HUES6 (cell line): Measurements from ENCODE around the gene CADM1.

Source experiments
- H3K27ac ChIP-seq: 2 replicates; pipeline ENCODE4 v1.7.0; 2013; ENCODE audit warnings: low read depth, mild to moderate bottlenecking, low read length, inconsistent platforms
- H3K27me3 ChIP-seq: 2 replicates; pipeline ENCODE4 v1.6.1; 2013; ENCODE audit warnings: low read length; ENCODE audit not compliant: control insufficient read depth, insufficient read depth
- H3K36me3 ChIP-seq: 2 replicates; pipeline ENCODE4 v1.6.1; 2013; ENCODE audit warnings: low read length; ENCODE audit not compliant: control insufficient read depth, insufficient read depth
- H3K4me1 ChIP-seq: 2 replicates; pipeline ENCODE4 v1.6.1; 2013; ENCODE audit warnings: low read length; ENCODE audit not compliant: control insufficient read depth, insufficient read depth
- H3K4me3 ChIP-seq: 2 replicates; pipeline ENCODE4 v1.5.1; 2013; ENCODE audit warnings: low read depth, low read length
- H3K9ac ChIP-seq: one replicate; pipeline ENCODE4 v1.6.1; 2013; ENCODE audit warnings: mild to moderate bottlenecking, low read length
- H3K9me3 ChIP-seq: 2 replicates; pipeline ENCODE4 v1.6.1; 2013; ENCODE audit warnings: low read depth, low read length; ENCODE audit not compliant: control insufficient read depth, insufficient read depth

CADM1 gene

GRCh38 chr11:115499891-115500290 is 4.3 kb downstream of the CADM1 start:
- Histone ChIP-seq H3K36me3 (no peaks in the 10 kb centered on the region), H3K9ac (no peak overlapping the region), H3K9me3 (no peaks in the 10 kb centered on the region), H3K4me3 (no peak overlapping the region), H3K27ac (no peak overlapping the region), H3K4me1 (peaks cover 29% of the 10 kb centered on the region), H3K27me3 (peaks cover 36% of the 10 kb centered on the region)

DNA sequence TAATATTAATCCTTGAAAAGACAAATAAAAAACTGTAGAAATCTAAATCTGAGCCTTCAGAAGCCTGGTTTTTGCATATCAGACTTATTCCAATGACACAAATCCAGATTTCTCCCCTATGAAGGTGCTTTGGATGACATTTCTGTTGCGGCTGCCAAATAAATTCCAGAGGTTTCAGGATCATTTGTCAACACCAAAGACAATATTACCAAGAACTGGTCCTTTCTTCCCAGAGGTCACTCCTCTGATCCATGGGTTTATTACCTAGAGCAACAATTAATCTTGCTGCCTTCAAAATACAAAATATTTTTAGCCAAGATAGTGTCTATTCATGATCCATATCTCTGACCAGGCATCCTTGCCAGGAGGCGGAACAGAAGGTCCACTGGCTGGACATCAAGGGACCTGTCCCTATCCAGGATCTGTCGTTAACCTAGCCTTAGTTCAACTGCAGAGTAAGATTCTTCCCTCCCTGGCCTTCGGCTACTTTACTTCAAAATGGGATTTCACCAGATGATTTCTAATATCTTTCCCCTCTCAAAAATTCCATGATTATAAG is 4.9 kb downstream of the CADM1 start:
- no peak overlapping the region for H3K4me3 ChIP-seq
- no peaks in the 10 kb centered on the region for H3K9me3 ChIP-seq
- H3K9ac ChIP-seq: no peak overlapping the region
- peaks cover 29% of the 10 kb centered on the region for H3K4me1 ChIP-seq
- peaks cover 36% of the 10 kb centered on the region for H3K27me3 ChIP-seq
- H3K27ac ChIP-seq: no peak overlapping the region
- H3K36me3 ChIP-seq: no peaks in the 10 kb centered on the region

DNA sequence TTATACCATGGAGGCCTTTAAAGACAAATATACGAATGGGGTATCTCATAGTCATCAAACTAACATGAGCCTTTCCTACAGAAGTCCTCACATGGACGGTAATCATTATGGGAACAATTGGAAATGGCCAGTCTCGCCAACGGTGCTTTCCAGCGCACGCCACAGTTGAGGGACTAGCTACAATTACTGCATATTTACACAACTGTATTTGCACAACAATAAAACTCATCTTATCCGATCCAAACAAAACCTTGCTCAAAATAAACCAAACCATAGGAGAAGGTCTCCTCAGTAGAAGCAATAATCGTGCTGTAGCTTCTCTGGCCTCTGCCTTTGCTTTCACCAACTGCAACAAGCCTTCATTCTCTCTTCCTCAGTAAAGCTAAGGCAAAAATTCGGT is 5.9 kb downstream of the CADM1 start:
- Histone ChIP-seq H3K27ac (no peak overlapping the region), H3K9ac (no peak overlapping the region), H3K27me3 (peaks cover 36% of the 10 kb centered on the region), H3K4me3 (no peak overlapping the region), H3K4me1 (peaks cover 29% of the 10 kb centered on the region), H3K9me3 (no peaks in the 10 kb centered on the region), H3K36me3 (no peaks in the 10 kb centered on the region)

- Histone ChIP-seq H3K27ac (no peak overlapping the region), H3K4me1 (peaks cover 32% of the 10 kb centered on the region), H3K9ac (no peak overlapping the region)
Measured at GRCh38 chr11:115497303-115497702, 6.9 kb downstream of the CADM1 start.

GRCh38 chr11:115496892-115497291 is 7.3 kb downstream of the CADM1 start:
- H3K9ac ChIP-seq: no peak overlapping the region
- no peak overlapping the region for H3K27ac ChIP-seq
- no peak overlapping the region for H3K4me3 ChIP-seq
- H3K27me3 ChIP-seq: peaks cover 25% of the 10 kb centered on the region
- peaks cover 29% of the 10 kb centered on the region for H3K4me1 ChIP-seq
- no peaks in the 10 kb centered on the region for H3K9me3 ChIP-seq
- no peaks in the 10 kb centered on the region for H3K36me3 ChIP-seq

More at GRCh38 chr11:115497303-115497702, 6.9 kb downstream of the CADM1 start:
- Histone ChIP-seq H3K9me3 (no peaks in the 10 kb centered on the region), H3K27me3 (peaks cover 29% of the 10 kb centered on the region), H3K4me3 (no peak overlapping the region), H3K36me3 (no peaks in the 10 kb centered on the region)

GRCh38 chr11:115493905-115494304 is 10.3 kb downstream of the CADM1 start:
- Histone ChIP-seq H3K27ac (no peak overlapping the region), H3K9ac (no peak overlapping the region), H3K36me3 (no peaks in the 10 kb centered on the region), H3K4me1 (peaks cover 16% of the 10 kb centered on the region), H3K4me3 (no peak overlapping the region), H3K9me3 (no peaks in the 10 kb centered on the region), H3K27me3 (no peaks in the 10 kb centered on the region; the same call in 1 of the 2 replicates)

GRCh38 chr11:115493488-115493887 is 10.7 kb downstream of the CADM1 start:
- Histone ChIP-seq H3K9ac (no peak overlapping the region), H3K27ac (no peak overlapping the region), H3K9me3 (no peaks in the 10 kb centered on the region), H3K4me1 (peaks cover 14% of the 10 kb centered on the region), H3K4me3 (no peak overlapping the region), H3K27me3 (no peaks in the 10 kb centered on the region; the same call in 1 of the 2 replicates), H3K36me3 (no peaks in the 10 kb centered on the region)

GRCh38 chr11:115489466-115489865 is 14.7 kb downstream of the CADM1 start:
- Histone ChIP-seq H3K9me3 (no peaks in the 10 kb centered on the region; the same call in 1 of the 2 replicates), H3K27ac (no peak overlapping the region), H3K4me3 (no peak overlapping the region), H3K9ac (no peak overlapping the region), H3K27me3 (no peaks in the 10 kb centered on the region), H3K36me3 (no peaks in the 10 kb centered on the region), H3K4me1 (peaks cover 3% of the 10 kb centered on the region; the same call in 1 of the 2 replicates)

GRCh38 chr11:115488945-115489344 is 15.3 kb downstream of the CADM1 start:
- Histone ChIP-seq H3K36me3 (no peaks in the 10 kb centered on the region), H3K27me3 (no peaks in the 10 kb centered on the region), H3K9me3 (no peaks in the 10 kb centered on the region; the same call in 1 of the 2 replicates), H3K4me1 (peaks cover 3% of the 10 kb centered on the region; the same call in 1 of the 2 replicates), H3K9ac (no peak overlapping the region), H3K27ac (no peak overlapping the region), H3K4me3 (no peak overlapping the region)

GRCh38 chr11:115481528-115481927 is 22.7 kb downstream of the CADM1 start:
- Histone ChIP-seq H3K27me3 (no peaks in the 10 kb centered on the region), H3K4me3 (no peak overlapping the region), H3K9ac (no peak overlapping the region), H3K27ac (no peak overlapping the region), H3K36me3 (no peaks in the 10 kb centered on the region), H3K4me1 (peaks cover 10% of the 10 kb centered on the region), H3K9me3 (no peaks in the 10 kb centered on the region; the same call in 1 of the 2 replicates)

DNA sequence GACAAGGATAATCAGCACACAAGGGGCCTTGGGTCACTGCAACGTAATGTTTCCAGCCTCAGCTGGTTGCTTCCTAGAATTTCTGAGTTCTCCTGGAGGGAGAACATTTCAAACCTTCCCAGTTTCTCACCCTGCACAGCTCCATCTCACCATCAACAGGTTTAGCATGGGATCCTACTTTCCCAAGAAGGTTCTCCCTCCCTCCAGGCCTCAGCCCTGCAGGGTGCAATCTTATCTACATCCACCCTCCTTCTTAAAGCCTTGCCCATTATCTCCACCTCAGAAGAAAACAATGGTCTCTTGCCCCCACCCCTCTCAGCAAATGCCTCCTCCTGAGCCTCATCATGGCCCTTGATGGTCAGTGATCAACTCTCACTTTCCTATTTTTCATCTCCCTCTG is 23.6 kb downstream of the CADM1 start:
- no peaks in the 10 kb centered on the region for H3K36me3 ChIP-seq

More for the DNA sequence above, 23.6 kb downstream of the CADM1 start:
- Histone ChIP-seq H3K27ac (no peak overlapping the region), H3K9me3 (no peaks in the 10 kb centered on the region), H3K4me1 (peaks cover 15% of the 10 kb centered on the region), H3K4me3 (no peak overlapping the region), H3K9ac (no peak overlapping the region), H3K27me3 (no peaks in the 10 kb centered on the region)
